SK-N-SH (cell line): ENCODE data around the gene TBC1D21. TPM values are rescaled to one million over a fixed set of nuclear protein-coding genes. Genes with fewer than 3 reads are reported as not detected.
A peak's percentile ranks its signal among the peaks of the same experiment; 100 is the strongest.

Experiments used
- CTCF ChIA-PET: fragments of 300-600, 350-600 bp; formaldehyde crosslinking; extraction: SDS; loops from one replicate; lab custom pipeline; 2021; lab: Yijun Ruan, JAX
- POLR2A ChIA-PET: fragments of 350-600 bp; sonication (Branson Sonifier 250); formaldehyde crosslinking; extraction: SDS; loops from one replicate; lab custom pipeline; 2020; ENCODE audit warnings: antibody characterized with exemption, inconsistent platforms; lab: Yijun Ruan, JAX
- DNase-seq: peaks from one replicate; pipeline ENCODE4 v3.0.0; 2012
- H2AFZ ChIP-seq: fragments of 200-600 bp; sonication (generic); 2 replicates; pipeline ENCODE4 v1.8.1; 2016; ENCODE audit warnings: antibody characterized with exemption, mild to moderate bottlenecking, low read depth
- H3F3A ChIP-seq: fragments of 200-600 bp; sonication (generic); replicated peaks from 2 replicates; pipeline ENCODE3; 2016; ENCODE audit warnings: antibody characterized with exemption, mild to moderate bottlenecking; ENCODE audit not compliant: insufficient read depth
- H3K27ac ChIP-seq, 2 experiments: fragments of 200-500 bp in 1 of 2; fragments of 200-600 bp in 1 of 2; sonication (Bioruptor generic) in 1 of 2; sonication (generic), shearing (Covaris generic) in 1 of 2; 2 replicates each; pipeline versions ENCODE4 v1.5.1 to v1.6.1; 2014 to 2016; ENCODE audit warnings: low read depth in 2 of 2, inconsistent platforms in 1 of 2, low read length in 1 of 2, mild to moderate bottlenecking in 1 of 2, mixed read lengths in 1 of 2
- H3K27me3 ChIP-seq: fragments of 200-600 bp; sonication (generic), shearing (Covaris generic); 2 replicates; pipeline ENCODE4 v1.6.1; 2016; ENCODE audit warnings: mixed run types; ENCODE audit not compliant: insufficient read depth
- H3K36me3 ChIP-seq, 2 experiments: fragments of 200-500 bp in 1 of 2; fragments of 200-600 bp in 1 of 2; sonication (Bioruptor generic) in 1 of 2; sonication (generic) in 1 of 2; replicated peaks in 1 of 2; 2 replicates each; pipeline versions ENCODE3 to v1.5.1; 2014 to 2016; ENCODE audit warnings: low read length in 1 of 2, mild to moderate bottlenecking in 1 of 2; ENCODE audit not compliant: insufficient read depth in 2 of 2, control insufficient read depth in 1 of 2
- H3K4me1 ChIP-seq, 2 experiments: fragments of 200-500 bp in 1 of 2; fragments of 200-600 bp in 1 of 2; sonication (Bioruptor generic) in 1 of 2; sonication (generic), shearing (Covaris generic) in 1 of 2; 2 replicates each; pipeline versions ENCODE4 v1.5.1 to v1.6.1; 2014 to 2016; ENCODE audit warnings: low read depth in 1 of 2, low read length in 1 of 2, mixed run types in 1 of 2; ENCODE audit not compliant: insufficient read depth in 2 of 2, control insufficient read depth in 1 of 2
- H3K4me2 ChIP-seq: fragments of 200-600 bp; sonication (generic), shearing (Covaris generic); 2 replicates; pipeline ENCODE4 v1.6.1; 2017; ENCODE audit warnings: mixed run types
- H3K4me3 ChIP-seq, 2 experiments: fragments of 200-500 bp in 1 of 2; fragments of 200-600 bp in 1 of 2; sonication (Bioruptor generic) in 1 of 2; sonication (generic), shearing (Covaris generic) in 1 of 2; 2 replicates each; pipeline versions ENCODE4 v1.5.1 to v1.8.1; 2014 to 2016; ENCODE audit warnings: low read depth in 2 of 2, inconsistent platforms in 1 of 2, low read length in 1 of 2, mild to moderate bottlenecking in 1 of 2, mixed read lengths in 1 of 2, moderate library complexity in 1 of 2
- H3K79me2 ChIP-seq: fragments of 200-600 bp; sonication (generic); 2 replicates; pipeline ENCODE4 v1.8.1; 2017; ENCODE audit warnings: mild to moderate bottlenecking; ENCODE audit not compliant: insufficient read depth
- H3K9ac ChIP-seq: fragments of 200-600 bp; sonication (generic); 2 replicates; pipeline ENCODE4 v1.6.1; 2017; ENCODE audit warnings: mixed run types
- H3K9me2 ChIP-seq: fragments of 200-600 bp; sonication (generic); 2 replicates; pipeline ENCODE4 v1.6.1; 2017; ENCODE audit warnings: mixed run types
- H3K9me3 ChIP-seq: fragments of 200-600 bp; sonication (generic); 2 replicates; pipeline ENCODE4 v1.6.1; 2017; ENCODE audit warnings: mixed run types, mild to moderate bottlenecking, moderate library complexity
- H4K20me1 ChIP-seq: fragments of 200-600 bp; sonication (generic); 2 replicates; pipeline ENCODE4 v1.6.1; 2017; ENCODE audit warnings: mild to moderate bottlenecking, mixed run types; ENCODE audit not compliant: insufficient read depth
- CTCF ChIP-seq: fragments of 200-600 bp; sonication (generic); IDR thresholded peaks from 2 replicates; pipeline ENCODE4 v1.6.1; 2017; ENCODE audit warnings: antibody characterized with exemption, mild to moderate bottlenecking, moderate library complexity
- EP300 ChIP-seq, 2 experiments: IDR thresholded peaks; 2 replicates each; pipeline versions ENCODE4 v1.4.0 to v1.6.1; 2012; ENCODE audit warnings: borderline replicate concordance in 1 of 2, low read depth in 1 of 2, low read length in 1 of 2
- GABPA ChIP-seq: IDR thresholded peaks from 2 replicates; pipeline ENCODE4 v1.4.0; 2012; ENCODE audit warnings: low read depth, mild to moderate bottlenecking
- RAD21 ChIP-seq: IDR thresholded peaks from 2 replicates; pipeline ENCODE4 v1.6.1; 2012; ENCODE audit warnings: mild to moderate bottlenecking, low read length
- REST ChIP-seq: IDR thresholded peaks from 2 replicates; pipeline ENCODE4 v1.6.1; 2012; ENCODE audit warnings: mild to moderate bottlenecking, low read depth, low read length, moderate library complexity
- SMC3 ChIP-seq: IDR thresholded peaks from 2 replicates; pipeline ENCODE4 v1.6.1; 2012; ENCODE audit warnings: low read depth, low read length, improper control_type of control experiment
- ZBTB33 ChIP-seq: IDR thresholded peaks from 2 replicates; pipeline ENCODE4 v1.4.0; 2012; ENCODE audit warnings: low read depth, borderline replicate concordance
- WGBS: methylation state at CpG from one replicate; pipeline ENCODE4 v1.1.6; 2017; ENCODE audit warnings: low lambda C conversion rate; 5-methylcytosine and 5-hydroxymethylcytosine counted together
- polyA plus RNA-seq, 3 experiments: library from polyadenylated mRNA; depleted of rRNA; stranded (reverse); fragments of >200 nt; gene quantifications; 2 replicates each; pipeline ENCODE4 v1.2.3, GENCODE V29; 2012

The TBC1D21 gene
- polyA plus RNA-seq, 1 of the 3 experiments (the other 2 are of a cell fraction), result not detected

- H3K4me3 ChIP-seq, result no peak overlapping the region; a peak in 1 of 4 replicates
- DNase-seq, result peak; percentile 55
Measured at GRCh38 chr15:73873889-73874511, 636 bp downstream of the TBC1D21 start.

More at GRCh38 chr15:73873889-73874511, 636 bp downstream of the TBC1D21 start:
- H3K9ac ChIP-seq, result no peak overlapping the region
- WGBS, result 42% methylated on average over 6 of the region's 6 CpGs
- H3K9me3 ChIP-seq, result no peaks in the 10 kb centered on the region
- H3K27me3 ChIP-seq, result no peaks in the 10 kb centered on the region; the same call in 1 of the 2 replicates
- ChIA-PET CTCF (interaction anchor here (0.6 to 6.3 kb wide), 52 partner anchors 8 to 579 kb away, joined by 3 to 148 read pairs (median 4); partner anchors contain the start of genes LOXL1 and PML), POLR2A (no interaction called here)
- H3K79me2 ChIP-seq, result no peaks in the 10 kb centered on the region
- H3K4me1 ChIP-seq, result no peaks in the 10 kb centered on the region
- H3K4me2 ChIP-seq, result no peak overlapping the region
- H3K27ac ChIP-seq, result no peak overlapping the region
- H4K20me1 ChIP-seq, result no peaks in the 10 kb centered on the region
- H2AFZ ChIP-seq, result no peak overlapping the region
- H3F3A ChIP-seq, result no peaks in the 10 kb centered on the region
- H3K36me3 ChIP-seq, result no peaks in the 10 kb centered on the region
- no peak for TF ChIP-seq GABPA
- TF ChIP-seq CTCF, result peak; percentile 71
- no peak for TF ChIP-seq ZBTB33
- no peak for TF ChIP-seq EP300 (IDR thresholded peaks at IDR 0.05; ENCODE audit: borderline replicate concordance in 1 of 2, low read depth in 1 of 2, low read length in 1 of 2)
- peak; percentile 79 for TF ChIP-seq RAD21
- TF ChIP-seq REST, result no peak
- TF ChIP-seq SMC3, result peak; percentile 66
- no peaks in the 10 kb centered on the region for H3K9me2 ChIP-seq
